Spleen (tissue), 11 donors: ENCODE results near the gene BBS9. TPM values are rescaled to one million over a fixed set of nuclear protein-coding genes. Genes with fewer than 3 reads are reported as not detected.

Source experiments
- DNase-seq: peaks from one replicate; pipeline ENCODE4 v3.0.0-alpha.2; 2020
- H3K27ac ChIP-seq, 8 donors: fragments of 200-600 bp; sonication (generic) in 7 of 8; 1 replicate in 4 of 8; 2 replicates in 4 of 8; pipeline versions ENCODE4 v1.5.0 to v1.8.0; 2016 to 2021; ENCODE audit warnings: inconsistent platforms in 4 of 8, mild to moderate bottlenecking in 4 of 8, moderate library complexity in 1 of 8
- H3K27me3 ChIP-seq, 7 donors: fragments of 200-600 bp; sonication (generic) in 6 of 7; replicated peaks in 1 of 7; 1 replicate in 4 of 7; 2 replicates in 3 of 7; pipeline versions ENCODE4 v1.5.0 to v1.8.0; 2016 to 2021; ENCODE audit warnings: inconsistent platforms in 3 of 7, mild to moderate bottlenecking in 1 of 7
- H3K36me3 ChIP-seq, 6 donors: fragments of 200-600 bp; sonication (generic) in 5 of 6; 1 replicate in 4 of 6; 2 replicates in 2 of 6; pipeline versions ENCODE4 v1.5.0 to v1.8.0; 2016 to 2021; ENCODE audit warnings: inconsistent platforms in 2 of 6
- H3K4me1 ChIP-seq, 6 donors: fragments of 200-600 bp; sonication (generic) in 5 of 6; 1 replicate in 3 of 6; 2 replicates in 3 of 6; pipeline versions ENCODE4 v1.5.0 to v1.8.0; 2016 to 2021; ENCODE audit warnings: inconsistent platforms in 3 of 6
- H3K4me3 ChIP-seq, 8 donors: fragments of 200-600 bp; sonication (generic) in 7 of 8; 1 replicate in 4 of 8; 2 replicates in 4 of 8; pipeline versions ENCODE4 v1.5.0 to v1.8.0; 2016 to 2021; ENCODE audit warnings: inconsistent platforms in 4 of 8, mild to moderate bottlenecking in 4 of 8, moderate library complexity in 2 of 8
- H3K9me3 ChIP-seq, 8 donors: fragments of 200-600 bp; sonication (generic) in 7 of 8; 1 replicate in 4 of 8; 2 replicates in 4 of 8; pipeline versions ENCODE4 v1.5.0 to v1.8.0; 2016 to 2021; ENCODE audit warnings: inconsistent platforms in 4 of 8
- CTCF ChIP-seq, 11 experiments: fragments of 200-600 bp in 7 of 11; fragments of 450-650 bp in 4 of 11; sonication (generic) in 4 of 11; IDR thresholded peaks in 8 of 11; conservative IDR thresholded peaks in 3 of 11; 1 replicate in 7 of 11; 2 replicates in 4 of 11; pipeline versions ENCODE4 v1.4.0 to v1.8.0; 2016 to 2021; ENCODE audit warnings: antibody characterized with exemption in 11 of 11, inconsistent platforms in 4 of 11, mild to moderate bottlenecking in 1 of 11
- POLR2A ChIP-seq, 3 donors: fragments of 450-650 bp; IDR thresholded peaks; one replicate each; pipeline ENCODE4 v1.5.1; 2017; ENCODE audit warnings: antibody characterized with exemption in 3 of 3, mild to moderate bottlenecking in 1 of 3
- POLR2AphosphoS5 ChIP-seq, 3 donors: sonication (generic); formaldehyde crosslinking; IDR thresholded peaks; one replicate each; pipeline ENCODE4 v1.5.1; 2017; ENCODE audit warnings: antibody characterized with exemption in 3 of 3
- WGBS, 5 donors: extraction: QIAGEN DNeasy Blood & Tissue Kit in 3 of 5; methylation state at CpG; one replicate each; pipeline versions ENCODE4 v1.1.5 to v1.1.7; 2013 to 2018; 5-methylcytosine and 5-hydroxymethylcytosine counted together
- intact Hi-C: fragments of 100-400 bp; cut with DNase I; formaldehyde crosslinking; loops from one replicate; pipeline ENCODE4 v1.15.0; 2023; ENCODE audit warnings: low total_unique reads
- polyA plus RNA-seq, 3 donors: library from polyadenylated mRNA; stranded (reverse); fragments of 200-250 nt; gene quantifications; one replicate each; pipeline ENCODE4 v1.2.1, GENCODE V29; 2013
- total RNA-seq, 7 donors: library from RNA; depleted of rRNA in 3 of 7; stranded (reverse); fragments of >200 nt in 3 of 7; fragmentation: NEBNext Ultra II Directional in 4 of 7; extraction: Animal tissue kit (Norgen Biotek cat#: 25700) in 4 of 7; gene quantifications; one replicate each; pipeline versions ENCODE4 v1.1.0 to v1.2.1, GENCODE V29; 2016 to 2021
- donor health status: healthy with polysubstance abuse.
- donor health status: DM: no; HTN: no; CAD: no; lungs with moderate emphysema.
- donor health status: DM: no; HTN: no; CAD: no.
- donor health status: Bipolar disorder and iron deficiency.
- donor health status: healthy.
- donor health status: DM: no; HTN: no; CAD: no.
- donor health status: DM: yes; HTN: yes; CAD: no.

The BBS9 gene
- total and polyA plus RNA-seq, 10 donors: 2.3 to 44.1 (median 25.3) TPM

GRCh38 chr7:33646891-33647391, 517.6 kb downstream of the BBS9 start:
- intact Hi-C loops: no loop called here
- Histone ChIP-seq H3K4me3 (no peak overlapping the region), H3K27me3 (no peaks in the 10 kb centered on the region), H3K4me1 (no peaks in the 10 kb centered on the region), H3K27ac (no peak overlapping the region), H3K36me3 (peaks cover 0 to 17% (median 0%) of the 10 kb centered on the region in 6 donors), H3K9me3 (no peaks in the 10 kb centered on the region)
- TF ChIP-seq POLR2A (IDR thresholded peaks at IDR 0.05) (no peak), CTCF (IDR thresholded peaks at IDR 0.05 in 8 of 11, conservative IDR thresholded peaks at IDR 0.05 in 3 of 11) (no peak)
- WGBS, 5 donors: 87 to 90% (median 87%) methylated on average over 4 of the region's 4 CpGs
- DNase-seq: no peak

GRCh38 chr7:33649476-33650441, 520.4 kb downstream of the BBS9 start:
- 77 to 84% (median 83%) methylated on average over 7 of the region's 7 CpGs for WGBS, 5 donors
- no peaks in the 10 kb centered on the region for H3K4me1 ChIP-seq
- intact Hi-C loops: no loop called here
- no peak for TF ChIP-seq CTCF (IDR thresholded peaks at IDR 0.05 in 8 of 11, conservative IDR thresholded peaks at IDR 0.05 in 3 of 11)
- no peak for TF ChIP-seq POLR2AphosphoS5 (IDR thresholded peaks at IDR 0.05)
- no peak for TF ChIP-seq POLR2A (IDR thresholded peaks at IDR 0.05)
- H3K27me3 ChIP-seq: no peaks in the 10 kb centered on the region
- H3K27ac ChIP-seq: no peak overlapping the region
- DNase-seq: no peak
- H3K9me3 ChIP-seq: no peaks in the 10 kb centered on the region
- H3K36me3 ChIP-seq: peaks cover 0 to 20% (median 0%) of the 10 kb centered on the region in 6 donors
- H3K4me3 ChIP-seq: no peak overlapping the region

- intact Hi-C loops: no loop called here
- no peak for DNase-seq
- peaks cover 0 to 20% (median 0%) of the 10 kb centered on the region in 6 donors for H3K36me3 ChIP-seq
- TF ChIP-seq POLR2AphosphoS5 (IDR thresholded peaks at IDR 0.05): no peak
- no peak for TF ChIP-seq POLR2A (IDR thresholded peaks at IDR 0.05)
- TF ChIP-seq CTCF (IDR thresholded peaks at IDR 0.05 in 8 of 11, conservative IDR thresholded peaks at IDR 0.05 in 3 of 11): no peak
- WGBS, 5 donors: 91 to 95% (median 94%) methylated on average over 3 of the region's 3 CpGs
- H3K27me3 ChIP-seq: no peaks in the 10 kb centered on the region
- no peaks in the 10 kb centered on the region for H3K9me3 ChIP-seq
- H3K27ac ChIP-seq: no peak overlapping the region
- no peaks in the 10 kb centered on the region for H3K4me1 ChIP-seq
- no peak overlapping the region for H3K4me3 ChIP-seq
These were observed 521.5 kb downstream of the BBS9 start for GRCh38 chr7:33650828-33651227.

GRCh38 chr7:33651998-33652515, 522.7 kb downstream of the BBS9 start:
- no peaks in the 10 kb centered on the region for H3K9me3 ChIP-seq
- intact Hi-C loops: no loop called here
- TF ChIP-seq POLR2AphosphoS5 (IDR thresholded peaks at IDR 0.05) (no peak), CTCF (IDR thresholded peaks at IDR 0.05 in 8 of 11, conservative IDR thresholded peaks at IDR 0.05 in 3 of 11) (no peak), POLR2A (IDR thresholded peaks at IDR 0.05) (no peak)
- H3K27ac ChIP-seq: no peak overlapping the region
- no peaks in the 10 kb centered on the region for H3K4me1 ChIP-seq
- WGBS, 5 donors: 75 to 92% (median 86%) methylated on average over 3 of the region's 3 CpGs
- no peaks in the 10 kb centered on the region for H3K27me3 ChIP-seq
- DNase-seq: no peak
- H3K36me3 ChIP-seq: peaks cover 0 to 18% (median 0%) of the 10 kb centered on the region in 6 donors
- no peak overlapping the region for H3K4me3 ChIP-seq
